NCI-H146 (cell line): Measurements from ENCODE around the gene ALG10B.

Experiments used
- DNase-seq: peaks from one replicate; lab custom pipeline; 2025; lab: John Stamatoyannopoulos, UW

Gene ALG10B

DNA sequence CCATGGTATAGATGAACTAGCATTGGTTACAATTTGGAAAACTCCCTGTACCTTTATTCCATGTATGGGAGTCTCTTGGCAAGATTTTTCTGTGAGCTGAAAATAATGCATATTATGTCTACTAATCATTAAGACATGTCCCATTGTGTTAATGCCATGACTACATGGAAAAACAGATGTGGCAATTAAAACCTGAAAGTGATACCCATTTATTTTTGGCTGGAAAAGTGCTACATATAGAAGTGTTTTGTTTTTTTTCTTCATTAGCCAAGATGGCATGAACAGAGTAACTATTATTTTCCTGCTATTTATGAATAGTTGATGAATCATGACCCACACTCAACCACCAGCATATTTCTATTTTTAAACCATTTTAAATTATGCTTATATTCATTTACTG lies 58.2 kb downstream of the ALG10B start:
- DNase-seq = no peak
